Transverse colon (tissue), 4 donors: ENCODE results near the gene TMEM11. TPM values are rescaled to one million over a fixed set of nuclear protein-coding genes. Genes with fewer than 3 reads are reported as not detected.
A peak's percentile ranks its signal among the peaks of the same experiment; 100 is the strongest.

ENCODE experiments used
- DNase-seq: peaks from one replicate; pipeline ENCODE4 v3.0.0-alpha.2; 2019
- H3K27ac ChIP-seq, 4 donors: fragments of 200-600 bp; sonication (generic); 2 replicates each; pipeline ENCODE4 v1.5.1; 2016 to 2018; ENCODE audit warnings: inconsistent platforms in 4 of 4
- H3K27me3 ChIP-seq: fragments of 200-600 bp; sonication (generic); 2 replicates; pipeline ENCODE4 v1.5.1; 2017; ENCODE audit warnings: inconsistent platforms
- H3K36me3 ChIP-seq, 4 donors: fragments of 200-600 bp; sonication (generic); 2 replicates each; pipeline ENCODE4 v1.5.1; 2017 to 2019; ENCODE audit warnings: inconsistent platforms in 4 of 4
- H3K4me1 ChIP-seq, 4 donors: fragments of 200-600 bp; sonication (generic); 2 replicates each; pipeline ENCODE4 v1.5.1; 2017 to 2020; ENCODE audit warnings: inconsistent platforms in 4 of 4
- H3K4me3 ChIP-seq, 4 donors: fragments of 200-600 bp; sonication (generic); 1 replicate in 1 of 4; 2 replicates in 3 of 4; pipeline versions ENCODE4 v1.5.1 to v1.6.1; 2017 to 2019; ENCODE audit warnings: inconsistent platforms in 4 of 4
- H3K9me3 ChIP-seq, 2 donors: fragments of 200-600 bp; sonication (generic); 2 replicates each; pipeline ENCODE4 v1.5.1; 2017 to 2019; ENCODE audit warnings: inconsistent platforms in 2 of 2
- EP300 ChIP-seq: sonication (generic); formaldehyde crosslinking; IDR thresholded peaks from one replicate; pipeline ENCODE4 v1.6.1; 2017; ENCODE audit warnings: antibody characterized with exemption, low read depth
- POLR2A ChIP-seq: fragments of 450-650 bp; IDR thresholded peaks from one replicate; pipeline ENCODE4 v1.6.1; 2016; ENCODE audit warnings: antibody characterized with exemption, mild to moderate bottlenecking, moderate library complexity
- POLR2AphosphoS5 ChIP-seq, 3 donors: sonication (generic); formaldehyde crosslinking; IDR thresholded peaks; one replicate each; pipeline ENCODE4 v1.6.1; 2016; ENCODE audit warnings: antibody characterized with exemption in 3 of 3
- WGBS, 2 donors: methylation state at CpG; one replicate each; pipeline ENCODE4 v1.1.5; 2018; ENCODE audit warnings: low coverage in 1 of 2; 5-methylcytosine and 5-hydroxymethylcytosine counted together
- in situ Hi-C, 4 donors: fragments of 200-750 bp; cut with MboI; loops; one replicate each; pipeline versions ENCODE4 v1.15.0 to v1.15.1; 2017; ENCODE audit warnings: low sequenced_read_pairs in 3 of 4, low pct_ligation_motif_present in 1 of 4, low pct_unique_long_range_greater_than_20kb in 1 of 4
- intact Hi-C: fragments of 100-400 bp; cut with DNase I; formaldehyde crosslinking; loops from one replicate; pipeline ENCODE4 v1.15.1; 2023; ENCODE audit warnings: low total_unique reads
- total RNA-seq, 4 donors: library from RNA; depleted of rRNA; stranded (reverse); fragments of >200 nt; gene quantifications; one replicate each; pipeline ENCODE4 v1.1.0, GENCODE V29; 2016
- TF ChIP-seq, protein P1 (sequence below), 5 experiments: fragments of 200-600 bp in 3 of 5; fragments of 450-650 bp in 2 of 5; sonication (generic) in 3 of 5; IDR thresholded peaks; 1 replicate in 2 of 5; 2 replicates in 3 of 5; pipeline ENCODE4 v1.5.1; 2016 to 2017; ENCODE audit warnings: antibody characterized with exemption in 5 of 5, inconsistent platforms in 3 of 5, mild to moderate bottlenecking in 2 of 5, moderate library complexity in 1 of 5

The TMEM11 gene
- total RNA-seq, 4 donors from 2014 or later, result 15.1 to 35.0 (median 24.5) TPM

DNA sequence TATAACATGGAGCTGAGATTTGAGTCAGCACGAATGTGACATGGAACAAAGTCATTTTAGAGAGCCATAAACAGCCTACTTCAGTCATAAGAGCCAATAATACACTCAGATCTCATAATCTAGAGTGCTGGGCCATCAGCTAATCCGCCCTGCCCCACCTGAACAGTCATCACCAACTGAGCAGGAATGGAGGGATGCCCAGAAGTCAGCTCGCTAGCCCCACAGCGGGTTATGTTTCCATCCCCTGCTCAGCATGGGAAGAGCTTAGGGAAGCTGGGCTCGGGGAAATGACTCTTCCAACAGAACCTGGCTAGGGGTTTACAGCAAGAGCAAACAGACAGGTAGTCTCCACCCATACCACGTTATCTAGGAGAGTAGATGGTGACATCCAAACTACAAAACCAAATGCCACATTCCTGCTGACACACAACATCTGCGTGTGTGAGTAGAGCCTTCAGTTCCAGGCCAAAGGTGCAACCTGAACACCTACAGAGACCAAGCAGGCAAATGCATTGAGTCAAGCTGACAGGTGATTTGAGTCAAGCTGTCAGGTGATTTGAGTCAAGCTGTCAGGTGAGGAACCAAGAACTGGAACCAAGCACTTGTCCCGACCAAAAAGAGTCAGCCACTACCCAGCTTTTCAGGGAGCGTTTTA lies 2.0 kb downstream of the TMEM11 start:
- H3K9me3 ChIP-seq, result no peaks in the 10 kb centered on the region
- no peak overlapping the region for H3K4me3 ChIP-seq
- no peaks in the 10 kb centered on the region for H3K36me3 ChIP-seq
- peak; percentile 38 for TF ChIP-seq POLR2A
- TF ChIP-seq, protein P1, sequence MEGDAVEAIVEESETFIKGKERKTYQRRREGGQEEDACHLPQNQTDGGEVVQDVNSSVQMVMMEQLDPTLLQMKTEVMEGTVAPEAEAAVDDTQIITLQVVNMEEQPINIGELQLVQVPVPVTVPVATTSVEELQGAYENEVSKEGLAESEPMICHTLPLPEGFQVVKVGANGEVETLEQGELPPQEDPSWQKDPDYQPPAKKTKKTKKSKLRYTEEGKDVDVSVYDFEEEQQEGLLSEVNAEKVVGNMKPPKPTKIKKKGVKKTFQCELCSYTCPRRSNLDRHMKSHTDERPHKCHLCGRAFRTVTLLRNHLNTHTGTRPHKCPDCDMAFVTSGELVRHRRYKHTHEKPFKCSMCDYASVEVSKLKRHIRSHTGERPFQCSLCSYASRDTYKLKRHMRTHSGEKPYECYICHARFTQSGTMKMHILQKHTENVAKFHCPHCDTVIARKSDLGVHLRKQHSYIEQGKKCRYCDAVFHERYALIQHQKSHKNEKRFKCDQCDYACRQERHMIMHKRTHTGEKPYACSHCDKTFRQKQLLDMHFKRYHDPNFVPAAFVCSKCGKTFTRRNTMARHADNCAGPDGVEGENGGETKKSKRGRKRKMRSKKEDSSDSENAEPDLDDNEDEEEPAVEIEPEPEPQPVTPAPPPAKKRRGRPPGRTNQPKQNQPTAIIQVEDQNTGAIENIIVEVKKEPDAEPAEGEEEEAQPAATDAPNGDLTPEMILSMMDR (IDR thresholded peaks at IDR 0.05), result no peak
- TF ChIP-seq POLR2AphosphoS5 (IDR thresholded peaks at IDR 0.05), result peak in 1 of 3 donors; percentile 49
- peak overlapping the region; percentile 18 to 96 (median 73) for H3K27ac ChIP-seq
- no peaks in the 10 kb centered on the region for H3K27me3 ChIP-seq
- peak; percentile 59 for DNase-seq
- intact Hi-C loops, result loop anchor here (2.0 kb wide), 1 partner anchor 41 kb away; the partner anchor contains the start of gene NATD1
- peaks cover 36 to 60% (median 51%) of the 10 kb centered on the region in 4 donors for H3K4me1 ChIP-seq
- 55% methylated on average over 9 of the region's 9 CpGs; no CpG with 5 or more reads in 1 of the 2 donors for WGBS, 2 donors
- in situ Hi-C loops, result loop anchor here in 2 of 4 donors (10.0 to 25.0 kb wide), 2 partner anchors 63 to 100 kb away; no protein-coding TSS in a partner anchor

DNA sequence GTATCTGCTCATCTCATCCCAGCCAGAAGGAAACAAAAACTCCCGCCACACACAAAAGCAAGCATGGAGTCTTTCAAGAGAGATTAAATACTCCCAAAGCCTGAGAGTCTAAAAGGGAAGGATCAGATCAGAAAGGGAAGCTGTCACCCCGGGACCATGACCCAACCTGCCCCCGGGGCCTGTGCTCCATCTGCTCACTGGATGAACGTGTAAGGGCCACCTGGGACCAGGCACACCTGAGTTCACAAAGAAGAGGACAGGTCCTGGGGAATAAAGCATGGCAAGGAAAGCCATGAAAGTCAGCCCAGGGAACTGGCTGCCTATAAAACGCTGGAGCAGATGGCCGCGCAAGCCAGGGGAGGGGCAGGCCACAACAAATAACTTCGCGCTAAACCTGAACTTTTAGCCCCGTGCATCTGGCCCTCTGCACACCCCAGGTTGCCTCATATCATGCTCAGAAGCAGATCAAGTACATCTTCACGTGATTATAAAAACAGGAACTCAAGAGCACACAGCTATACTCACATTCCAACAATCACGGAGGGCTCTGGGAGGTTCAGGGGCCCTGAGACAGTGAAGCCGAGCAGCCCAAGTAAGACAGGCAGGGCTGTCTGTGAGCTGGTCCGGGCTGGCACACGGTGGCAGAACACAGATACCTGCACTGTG lies 3.4 kb downstream of the TMEM11 start:
- TF ChIP-seq POLR2AphosphoS5 (IDR thresholded peaks at IDR 0.05), result no peak
- TF ChIP-seq EP300, result no peak
- TF ChIP-seq, protein P1 (IDR thresholded peaks at IDR 0.05), result no peak
- TF ChIP-seq POLR2A, result no peak
- H3K27me3 ChIP-seq, result no peaks in the 10 kb centered on the region
- no peaks in the 10 kb centered on the region for H3K9me3 ChIP-seq
- no peak overlapping the region for H3K4me3 ChIP-seq
- in situ Hi-C loops, result loop anchor here in 2 of 4 donors (10.0 to 25.0 kb wide), 2 partner anchors 64 to 98 kb away; no protein-coding TSS in a partner anchor
- intact Hi-C loops, result no loop called here
- H3K27ac ChIP-seq, result peak overlapping the region; percentile 45 to 96 (median 73)
- WGBS, 2 donors, result 30 to 50% methylated on average over 3 to 15 of the region's 15 CpGs
- DNase-seq, result peak; percentile 40
- H3K36me3 ChIP-seq, result no peaks in the 10 kb centered on the region
- H3K4me1 ChIP-seq, result peaks cover 36 to 55% (median 51%) of the 10 kb centered on the region in 4 donors

- no peaks in the 10 kb centered on the region for H3K27me3 ChIP-seq
- in situ Hi-C loops (loop anchor here in 2 of 4 donors (10.0 to 25.0 kb wide), 3 partner anchors 65 to 97 kb away; no protein-coding TSS in a partner anchor), intact Hi-C loops (no loop called here)
- H3K4me3 ChIP-seq, result no peak overlapping the region
- H3K27ac ChIP-seq, result peak overlapping the region; percentile 45 to 96 (median 73)
- H3K4me1 ChIP-seq, result peaks cover 30 to 50% (median 44%) of the 10 kb centered on the region in 4 donors
- no peak for TF ChIP-seq EP300
- no peak for TF ChIP-seq POLR2A
- peak in 1 of 3 donors; percentile 22 for TF ChIP-seq POLR2AphosphoS5 (IDR thresholded peaks at IDR 0.05)
- TF ChIP-seq, protein P1 (IDR thresholded peaks at IDR 0.05), result no peak
- WGBS, 2 donors, result 63 to 80% methylated on average over 2 to 17 of the region's 17 CpGs
- DNase-seq, result peak; percentile 77
- H3K36me3 ChIP-seq, result no peaks in the 10 kb centered on the region
- no peaks in the 10 kb centered on the region for H3K9me3 ChIP-seq
Measured at GRCh38 chr17:21209511-21210175, 4.3 kb downstream of the TMEM11 start.

DNA sequence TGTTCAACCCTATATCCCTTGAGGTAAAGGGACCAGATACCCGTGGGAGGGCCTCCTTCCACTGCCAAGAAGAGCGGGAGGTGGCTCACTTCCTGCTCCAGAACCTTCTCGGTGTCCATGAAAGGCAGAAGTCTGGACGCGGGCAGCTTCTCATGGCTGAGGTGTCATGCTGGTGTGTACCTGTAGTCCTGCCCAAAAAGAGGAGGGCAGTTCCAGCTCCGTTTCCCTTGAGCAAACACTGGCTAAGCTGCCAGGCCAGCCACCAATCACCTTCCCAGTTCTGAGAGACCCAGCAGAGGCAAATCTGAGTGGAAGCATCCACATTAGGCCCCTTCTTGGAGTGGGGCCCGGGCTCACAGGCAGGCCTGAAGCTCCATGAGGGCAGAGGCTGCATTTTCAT lies 5.6 kb downstream of the TMEM11 start:
- intact Hi-C loops, result no loop called here
- H3K4me1 ChIP-seq, result peaks cover 30 to 53% (median 44%) of the 10 kb centered on the region in 4 donors
- in situ Hi-C loops, result loop anchor here in 2 of 4 donors (10.0 to 25.0 kb wide), 2 partner anchors 74 to 96 kb away; no protein-coding TSS in a partner anchor

More for the DNA sequence above, 5.6 kb downstream of the TMEM11 start:
- Histone ChIP-seq H3K9me3 (no peaks in the 10 kb centered on the region), H3K36me3 (no peaks in the 10 kb centered on the region), H3K4me3 (no peak overlapping the region), H3K27ac (no peak overlapping the region), H3K27me3 (no peaks in the 10 kb centered on the region)
- WGBS, 2 donors, result 70 to 79% methylated on average over 2 to 7 of the region's 7 CpGs
- DNase-seq, result no peak
- no peak for TF ChIP-seq EP300
